Measurements from ENCODE around the gene MAN2A2.

Gene MAN2A2

GRCh38 chr15:90887037-90887481 lies 16.0 kb upstream of the MAN2A2 start:
- no peak for DNase-seq (ENCODE audit: extremely low spot score)
- POLR2A ChIA-PET = interaction anchor here (1.0 to 1.5 kb wide), 2 partner anchors 15 to 16 kb away, joined by 3 to 4 read pairs; no protein-coding TSS in a partner anchor
- CTCF ChIA-PET = interaction anchor here (1.0 to 1.6 kb wide), 4 partner anchors 16 to 239 kb away, joined by 3 to 14 read pairs (median 6); partner anchors contain the start of gene MAN2A2
- TF ChIP-seq SP1 (IDR thresholded peaks at IDR 0.05) (no peak), TARDBP (IDR thresholded peaks at IDR 0.05) (no peak), HDGF (IDR thresholded peaks at IDR 0.05; ENCODE audit: borderline replicate concordance) (no peak)

- POLR2A ChIA-PET = interaction anchor here (1.0 to 1.8 kb wide), 2 partner anchors 12 to 14 kb away, joined by 4 to 5 read pairs; partner anchors contain the start of gene MAN2A2
- CTCF ChIA-PET = interaction anchor here (0.6 to 1.9 kb wide), 3 partner anchors 12 to 287 kb away, joined by 3 to 6 read pairs (median 3); no protein-coding TSS in a partner anchor
- DNase-seq (ENCODE audit: extremely low spot score) = no peak
- no peak for TF ChIP-seq ELF4 (IDR thresholded peaks at IDR 0.05)
- TF ChIP-seq L3MBTL2 (conservative IDR thresholded peaks at IDR 0.05) = no peak
- no peak for TF ChIP-seq FOXA1 (IDR thresholded peaks at IDR 0.05)
- TF ChIP-seq PKNOX1 (IDR thresholded peaks at IDR 0.05) = no peak
- no peak for TF ChIP-seq SP1 (IDR thresholded peaks at IDR 0.05)
- TF ChIP-seq ZNF384 (IDR thresholded peaks at IDR 0.05) = no peak
- TF ChIP-seq LEF1 (IDR thresholded peaks at IDR 0.05; ENCODE audit: borderline replicate concordance) = no peak
- TF ChIP-seq TARDBP (IDR thresholded peaks at IDR 0.05) = no peak
- no peak for TF ChIP-seq HDGF (IDR thresholded peaks at IDR 0.05; ENCODE audit: borderline replicate concordance)
- TF ChIP-seq FOXM1 (IDR thresholded peaks at IDR 0.05; ENCODE audit: borderline replicate concordance) = no peak
Measured at GRCh38 chr15:90889313-90889730, 13.8 kb upstream of the MAN2A2 start.

- ChIA-PET POLR2A (interaction anchor here (1.0 to 1.8 kb wide), 2 partner anchors 12 to 14 kb away, joined by 3 to 5 read pairs; no protein-coding TSS in a partner anchor), CTCF (interaction anchor here (0.6 to 1.9 kb wide), 2 partner anchors 12 to 43 kb away, joined by 3 to 6 read pairs; no protein-coding TSS in a partner anchor)
- TF ChIP-seq FOXM1 (IDR thresholded peaks at IDR 0.05; ENCODE audit: borderline replicate concordance) (no peak), SP1 (IDR thresholded peaks at IDR 0.05) (no peak), HDGF (IDR thresholded peaks at IDR 0.05; ENCODE audit: borderline replicate concordance) (no peak), CTBP1 (IDR thresholded peaks at IDR 0.05; ENCODE audit: borderline replicate concordance) (no peak), SUZ12 (IDR thresholded peaks at IDR 0.05) (no peak)
- DNase-seq (ENCODE audit: extremely low spot score) = no peak
Measured at GRCh38 chr15:90889736-90890456, 13.2 kb upstream of the MAN2A2 start.

- POLR2A ChIA-PET = interaction anchor here (1.0 kb wide), 1 partner anchor 13 kb away, joined by 3 read pairs; no protein-coding TSS in a partner anchor
- no peak for TF ChIP-seq PKNOX1 (IDR thresholded peaks at IDR 0.05)
- TF ChIP-seq SUZ12 (IDR thresholded peaks at IDR 0.05) = no peak
- TF ChIP-seq HDGF (IDR thresholded peaks at IDR 0.05; ENCODE audit: borderline replicate concordance) = no peak
- TF ChIP-seq ARNT (IDR thresholded peaks at IDR 0.05) = no peak
- no peak for TF ChIP-seq CTBP1 (IDR thresholded peaks at IDR 0.05; ENCODE audit: borderline replicate concordance)
- no peak for TF ChIP-seq L3MBTL2 (conservative IDR thresholded peaks at IDR 0.05)
- TF ChIP-seq LEF1 (IDR thresholded peaks at IDR 0.05; ENCODE audit: borderline replicate concordance) = no peak
- no peak for TF ChIP-seq BHLHE40 (IDR thresholded peaks at IDR 0.05; ENCODE audit: borderline replicate concordance)
- TF ChIP-seq FOXM1 (IDR thresholded peaks at IDR 0.05; ENCODE audit: borderline replicate concordance) = no peak
- no peak for TF ChIP-seq FOXA1 (IDR thresholded peaks at IDR 0.05)
- TF ChIP-seq ZNF384 (IDR thresholded peaks at IDR 0.05) = no peak
- no peak for TF ChIP-seq ELF4 (IDR thresholded peaks at IDR 0.05)
- TF ChIP-seq NFRKB (IDR thresholded peaks at IDR 0.05) = no peak
- no peak for TF ChIP-seq SP1 (IDR thresholded peaks at IDR 0.05)
- no peak for TF ChIP-seq FOXK2 (IDR thresholded peaks at IDR 0.05)
- TF ChIP-seq TARDBP (IDR thresholded peaks at IDR 0.05) = no peak
- DNase-seq (ENCODE audit: extremely low spot score) = no peak
- CTCF ChIA-PET = no interaction called here
Measured at GRCh38 chr15:90890839-90891238, 12.3 kb upstream of the MAN2A2 start.

GRCh38 chr15:90891346-90891949 lies 11.7 kb upstream of the MAN2A2 start:
- ChIA-PET POLR2A (no interaction called here), CTCF (no interaction called here)
- TF ChIP-seq FOXK2 (IDR thresholded peaks at IDR 0.05) = no peak
- TF ChIP-seq PKNOX1 (IDR thresholded peaks at IDR 0.05) = no peak
- TF ChIP-seq NFRKB (IDR thresholded peaks at IDR 0.05) = no peak
- no peak for TF ChIP-seq LEF1 (IDR thresholded peaks at IDR 0.05; ENCODE audit: borderline replicate concordance)
- no peak for TF ChIP-seq TARDBP (IDR thresholded peaks at IDR 0.05)
- no peak for TF ChIP-seq SUZ12 (IDR thresholded peaks at IDR 0.05)
- no peak for TF ChIP-seq ELF4 (IDR thresholded peaks at IDR 0.05)
- TF ChIP-seq HDGF (IDR thresholded peaks at IDR 0.05; ENCODE audit: borderline replicate concordance) = no peak
- no peak for TF ChIP-seq L3MBTL2 (conservative IDR thresholded peaks at IDR 0.05)
- no peak for TF ChIP-seq BHLHE40 (IDR thresholded peaks at IDR 0.05; ENCODE audit: borderline replicate concordance)
- TF ChIP-seq CTBP1 (IDR thresholded peaks at IDR 0.05; ENCODE audit: borderline replicate concordance) = no peak
- TF ChIP-seq ZNF384 (IDR thresholded peaks at IDR 0.05) = no peak
- TF ChIP-seq FOXM1 (IDR thresholded peaks at IDR 0.05; ENCODE audit: borderline replicate concordance) = no peak
- TF ChIP-seq FOXA1 (IDR thresholded peaks at IDR 0.05) = no peak
- TF ChIP-seq ARNT (IDR thresholded peaks at IDR 0.05) = no peak
- TF ChIP-seq SP1 (IDR thresholded peaks at IDR 0.05) = no peak
- no peak for DNase-seq (ENCODE audit: extremely low spot score)

Measured in HEK293T (cell line).